Measurements from ENCODE around the gene GPBP1.

The GPBP1 gene

GRCh38 chr5:57209316-57210040 is 35.6 kb downstream of the GPBP1 start:
- peak in 1 of 51 donors; percentile 2 for DNase-seq

GRCh38 chr5:57210633-57211032 is 36.8 kb downstream of the GPBP1 start:
- DNase-seq, result no peak

DNA sequence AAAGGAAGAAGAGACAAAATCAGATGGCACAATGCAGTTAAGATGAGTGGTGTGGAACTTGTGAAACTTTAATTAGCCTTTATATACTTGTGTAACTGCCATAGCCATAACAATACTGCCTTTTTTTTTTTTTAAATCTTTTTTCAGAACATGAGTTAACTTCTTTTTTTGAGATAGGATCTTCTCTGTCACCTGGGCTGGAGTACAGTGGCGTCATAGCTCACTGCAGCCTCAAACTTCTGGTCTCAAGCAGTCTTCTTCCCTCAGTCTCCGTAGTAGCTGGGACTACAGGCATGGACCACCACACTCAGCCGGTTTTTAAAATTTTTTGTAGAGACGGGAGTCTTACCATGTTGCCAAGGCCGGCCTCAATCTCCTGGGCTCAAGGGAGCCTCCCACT is 37.2 kb downstream of the GPBP1 start:
- no peak for DNase-seq

DNA sequence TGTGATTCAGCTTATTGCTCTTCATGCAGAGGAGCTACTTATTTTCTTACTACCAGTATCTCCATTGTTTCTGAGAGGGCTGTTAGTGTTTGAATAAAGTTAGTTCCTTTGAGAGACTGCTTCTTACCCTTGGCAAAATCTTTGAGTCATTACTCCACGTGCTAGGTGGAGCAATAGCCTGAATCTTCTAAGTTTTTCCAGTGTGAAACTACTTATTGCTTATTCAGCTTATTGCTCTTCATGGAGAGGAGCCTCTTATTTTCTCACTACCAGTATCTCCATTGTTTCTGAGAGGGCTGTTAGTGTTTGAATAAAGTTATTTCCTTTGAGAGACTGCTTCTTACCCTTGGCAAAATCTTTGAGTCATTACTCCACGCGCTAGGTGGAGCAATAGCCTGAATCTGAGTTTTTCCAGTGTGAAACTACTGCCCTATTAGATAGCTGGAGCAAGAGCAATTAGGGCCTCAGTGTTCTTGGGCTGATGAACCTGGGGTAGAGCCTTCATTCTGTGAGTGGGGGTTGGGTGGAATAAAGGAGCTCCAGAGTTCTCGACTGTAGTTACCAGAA is 41.9 kb downstream of the GPBP1 start:
- no peak for DNase-seq

- DNase-seq, result no peak
Measured at GRCh38 chr5:57216714-57217113, 42.9 kb downstream of the GPBP1 start.

DNA sequence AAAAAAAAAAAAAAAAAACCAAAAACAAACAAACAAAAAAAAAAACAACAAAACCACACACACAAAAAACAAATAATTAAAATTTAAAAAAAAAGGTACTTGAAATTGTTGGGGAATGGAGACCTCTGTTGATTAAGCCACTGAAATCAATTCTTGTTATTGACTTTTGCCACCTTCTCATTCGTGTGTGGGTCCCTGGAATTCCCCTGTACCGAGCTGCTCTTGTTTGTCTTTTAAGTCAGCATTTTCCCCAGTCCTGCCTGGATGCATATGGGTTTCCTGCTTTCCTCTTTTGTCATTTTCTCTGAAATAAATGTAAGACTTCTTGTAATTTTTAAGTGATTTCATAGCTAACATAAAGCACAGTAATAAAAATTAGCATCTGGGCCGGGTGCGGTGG is 45.5 kb downstream of the GPBP1 start:
- no peak for DNase-seq

DNA sequence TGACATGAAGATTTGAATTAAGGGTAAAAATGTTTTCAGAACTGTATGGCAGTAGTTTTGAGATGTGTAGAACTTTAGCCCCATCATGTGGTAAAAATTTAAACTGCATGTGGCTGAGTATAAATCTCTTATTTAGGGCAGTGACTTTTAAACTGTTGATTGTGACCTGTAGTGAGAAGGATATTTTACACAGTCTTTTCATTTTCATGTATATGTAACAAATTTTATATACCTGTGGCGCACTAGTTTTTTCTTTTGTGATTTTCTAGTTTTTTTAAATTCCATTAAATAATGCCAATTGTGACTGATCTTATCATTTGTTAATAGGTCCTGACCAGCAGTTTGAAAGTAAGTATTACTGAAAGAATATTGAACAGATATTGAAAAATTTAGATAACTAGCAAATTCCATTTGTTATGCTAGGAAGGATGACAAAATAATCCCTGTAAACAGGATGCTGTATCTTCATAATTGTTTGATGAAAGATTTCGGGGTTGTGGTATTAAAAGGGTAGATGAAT is 47.2 kb downstream of the GPBP1 start:
- peak in 2 of 51 donors; percentile 4 to 62 for DNase-seq

- DNase-seq, result no peak
Measured at GRCh38 chr5:57225553-57225952, 51.7 kb downstream of the GPBP1 start.

GRCh38 chr5:57229313-57229712 is 55.5 kb downstream of the GPBP1 start:
- no peak for DNase-seq

- DNase-seq, result no peak
Measured at GRCh38 chr5:57231607-57232006, 57.7 kb downstream of the GPBP1 start.

DNA sequence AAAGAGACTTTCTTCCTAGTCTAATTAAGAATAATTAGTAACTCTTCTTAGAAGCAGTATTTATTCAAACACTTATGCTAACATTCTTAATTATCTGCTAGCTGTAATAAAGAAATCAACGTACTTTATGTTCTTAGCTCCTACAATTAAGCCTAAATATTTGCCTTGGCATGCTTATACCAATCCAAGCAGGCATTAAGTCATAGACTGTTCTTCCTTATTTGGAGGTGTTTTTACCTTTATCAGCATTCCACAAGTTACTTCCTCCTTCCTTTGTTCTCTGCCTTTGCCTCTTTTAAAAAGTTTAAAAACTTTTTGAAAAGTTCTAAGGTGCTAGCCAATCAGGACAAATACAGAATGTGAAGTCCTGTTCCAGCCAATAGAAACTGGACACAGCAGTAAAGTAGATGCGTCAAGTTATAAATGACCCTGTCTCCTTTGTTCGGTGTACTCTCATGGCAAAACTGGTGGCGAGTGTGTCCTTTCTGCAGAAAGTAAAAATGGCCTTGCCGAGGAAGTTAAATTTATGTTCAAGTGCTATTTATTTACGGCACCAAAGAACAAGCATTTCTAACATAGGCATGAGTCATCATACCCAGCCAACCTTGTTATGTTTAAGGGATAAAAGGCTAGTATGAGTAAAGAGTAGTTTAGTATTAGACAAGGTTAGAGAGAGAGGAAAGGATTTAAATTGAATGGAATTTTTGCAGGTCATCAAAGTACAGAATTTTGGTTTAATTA is 58.6 kb downstream of the GPBP1 start:
- DNase-seq, result no peak

DNA sequence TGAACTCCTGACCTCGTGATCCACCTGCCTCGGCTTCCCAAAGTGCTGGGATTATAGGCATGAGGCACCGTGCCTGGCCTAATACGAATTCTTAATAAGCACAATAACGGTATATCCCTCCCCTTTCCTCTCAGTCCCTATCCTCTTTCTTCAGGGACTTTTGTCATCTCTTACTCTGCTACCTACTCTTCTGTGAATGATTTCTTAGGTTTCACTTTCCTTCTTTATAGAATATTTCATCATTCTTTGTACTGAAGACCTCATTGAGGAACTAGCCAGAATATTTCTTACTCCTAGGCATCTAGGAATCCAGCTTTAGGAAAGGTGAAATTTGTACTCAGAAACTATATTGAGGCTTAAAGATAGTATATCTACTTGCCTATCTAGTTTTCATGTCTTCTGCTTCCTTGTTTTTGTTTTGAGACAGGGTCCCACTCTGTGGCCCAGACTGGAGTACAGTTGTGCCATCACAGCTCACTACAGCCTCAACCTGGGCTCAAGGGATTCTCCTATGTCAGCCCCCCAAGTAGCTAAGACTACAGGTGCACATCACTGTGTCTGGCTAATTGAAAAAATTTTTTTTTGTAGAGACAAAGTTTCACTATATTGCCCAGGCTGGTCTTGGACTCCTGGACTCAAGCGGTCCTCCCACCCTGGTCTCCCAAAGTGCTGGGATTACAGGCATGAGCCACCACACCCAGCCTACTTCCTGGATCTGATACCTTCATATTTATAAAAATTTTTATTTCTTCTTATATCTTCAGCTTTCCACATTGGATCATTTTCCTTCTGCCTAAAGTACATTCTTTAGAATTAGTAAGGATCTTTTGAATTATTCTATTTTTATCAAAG is 69.7 kb downstream of the GPBP1 start:
- DNase-seq, result no peak

DNA sequence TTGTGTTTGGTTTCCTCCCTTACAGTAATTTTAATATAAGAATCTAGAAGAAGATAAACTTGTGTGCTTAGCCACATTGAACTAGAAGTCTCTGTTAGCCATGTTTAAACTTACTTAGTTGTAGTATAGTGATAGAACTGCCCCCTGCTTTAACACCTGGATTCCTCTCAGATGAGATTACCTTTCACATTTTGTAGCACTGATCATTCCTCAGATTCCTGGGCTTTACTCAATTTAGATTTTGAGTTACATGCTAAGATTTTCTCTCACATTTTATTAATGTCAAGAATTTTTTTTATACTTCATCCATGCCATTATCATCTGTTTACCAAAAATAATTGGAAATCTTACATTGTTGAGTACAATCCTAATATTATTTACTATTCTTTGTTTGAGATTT is 70.5 kb downstream of the GPBP1 start:
- DNase-seq, result no peak

DNA sequence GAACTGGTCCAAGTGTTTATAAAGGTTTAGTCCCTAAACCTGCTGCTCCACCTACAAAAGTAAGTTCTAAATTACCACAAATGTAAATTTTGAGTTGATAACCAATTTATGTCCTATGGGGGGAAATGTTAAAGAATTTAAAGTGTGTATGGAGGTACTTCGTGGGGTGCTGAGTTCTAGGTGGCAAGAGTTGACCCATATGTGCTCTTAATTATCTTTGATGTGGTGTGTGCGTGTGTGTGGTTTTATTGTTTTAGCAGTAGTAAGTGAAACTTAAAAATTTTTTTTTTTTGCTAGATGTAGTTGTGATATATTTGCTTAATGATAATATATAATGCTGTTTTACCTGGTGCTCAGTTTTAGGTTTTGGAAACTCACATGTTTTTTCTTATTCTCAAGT is 72.6 kb downstream of the GPBP1 start:
- DNase-seq, result no peak

DNA sequence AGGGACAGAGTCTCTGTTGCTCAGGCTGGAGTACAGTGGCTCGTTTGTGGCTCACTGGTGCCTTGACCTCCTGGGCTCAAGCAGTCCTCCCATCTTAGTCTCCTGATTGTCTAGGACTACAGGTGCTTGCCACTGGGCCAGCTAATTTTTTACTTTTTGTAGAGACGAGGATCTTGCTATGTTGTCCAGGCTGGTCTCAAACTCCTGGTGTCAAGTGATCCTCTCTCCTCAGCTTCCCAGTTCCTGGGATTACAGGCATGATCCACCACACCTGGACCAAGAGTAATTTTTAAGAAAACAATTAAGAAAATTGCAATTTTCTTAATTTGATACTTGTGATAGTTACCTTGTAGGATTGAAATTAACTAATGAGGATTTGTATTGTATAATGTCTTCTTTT is 73.9 kb downstream of the GPBP1 start:
- no peak for DNase-seq

DNA sequence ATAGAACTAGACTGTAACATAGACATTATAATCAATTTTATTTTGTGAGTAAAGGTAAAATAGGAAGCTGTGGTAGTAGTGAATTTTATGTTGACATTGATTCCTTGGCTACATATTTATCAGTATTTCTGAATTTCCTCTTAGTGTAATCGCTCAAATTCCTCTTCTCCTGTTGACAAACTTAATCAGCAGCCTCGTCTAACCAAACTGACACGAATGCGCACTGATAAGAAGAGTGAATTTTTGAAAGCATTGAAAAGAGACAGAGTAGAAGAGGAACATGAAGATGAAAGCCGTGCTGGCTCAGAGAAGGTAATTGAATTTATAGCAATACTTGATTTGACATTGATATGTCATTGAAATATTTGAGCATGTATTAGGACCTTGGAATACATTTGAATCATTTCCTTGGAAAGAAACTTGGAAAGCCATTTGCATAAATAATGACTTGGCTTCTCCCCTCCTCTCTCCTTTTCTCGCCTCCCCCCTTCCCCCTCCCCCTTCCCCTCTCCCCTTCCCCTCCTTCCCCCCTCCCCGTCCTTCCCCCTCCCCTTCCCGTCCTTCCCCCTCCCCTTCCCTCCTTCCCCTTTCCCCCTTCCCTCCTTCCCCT is 75.5 kb downstream of the GPBP1 start:
- DNase-seq, result no peak

DNA sequence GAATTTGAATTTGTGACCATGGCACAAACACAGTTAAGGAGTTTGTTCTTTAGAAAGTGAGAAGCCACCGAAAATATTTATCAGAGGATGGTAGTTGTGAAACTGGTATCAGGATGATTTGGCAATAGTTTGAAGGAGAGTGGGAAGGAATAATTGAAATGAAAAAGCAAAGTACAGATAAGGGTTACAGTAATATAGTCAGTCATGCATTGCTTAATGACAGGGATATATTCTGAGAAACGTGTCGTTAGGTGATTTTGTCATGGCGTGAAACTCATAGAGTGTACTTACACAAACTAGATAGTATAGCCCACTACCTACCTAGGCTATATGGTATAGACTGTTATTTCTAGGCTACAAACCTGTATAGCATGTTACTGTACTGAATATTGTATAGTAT is 84.2 kb downstream of the GPBP1 start:
- no peak for DNase-seq

DNA sequence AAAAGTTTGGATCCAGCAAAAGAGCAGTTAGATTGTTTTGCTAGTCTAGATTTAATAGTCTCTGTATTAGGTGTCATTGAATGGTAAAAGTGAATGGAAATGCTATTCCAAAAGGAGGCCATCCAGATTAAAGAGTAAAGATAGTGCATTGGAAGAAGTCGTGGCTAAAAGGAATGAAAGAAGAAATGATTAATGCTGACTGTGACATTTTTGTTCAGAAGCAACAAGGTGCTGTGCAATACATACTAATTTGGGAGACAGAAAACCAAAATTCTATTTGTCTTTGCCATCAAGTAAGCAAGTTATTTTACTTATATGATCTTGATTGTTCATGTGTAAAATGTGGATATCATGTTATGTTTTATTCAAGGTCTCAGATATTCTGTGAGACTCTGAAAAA is 85.1 kb downstream of the GPBP1 start:
- no peak for DNase-seq

DNA sequence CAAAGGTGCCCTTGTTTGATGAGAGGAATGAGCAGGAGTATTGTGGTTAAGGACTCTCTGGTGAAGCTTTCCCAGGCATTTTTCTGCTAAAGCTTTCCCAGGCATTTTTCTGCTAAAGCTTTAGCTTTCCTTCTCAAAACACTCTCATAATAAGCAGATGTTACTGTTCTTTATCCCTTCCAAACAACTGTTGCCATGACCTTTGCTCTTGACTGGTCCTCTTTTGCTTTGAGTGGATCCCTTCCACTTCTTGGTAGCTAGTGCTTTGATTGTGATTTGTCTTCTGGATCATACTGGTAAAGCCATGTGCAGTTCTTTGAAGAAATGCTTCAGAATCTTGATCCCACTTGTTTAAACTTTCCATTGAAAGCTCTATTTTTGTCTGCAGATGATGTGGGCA is 85.8 kb downstream of the GPBP1 start:
- DNase-seq, result no peak

DNA sequence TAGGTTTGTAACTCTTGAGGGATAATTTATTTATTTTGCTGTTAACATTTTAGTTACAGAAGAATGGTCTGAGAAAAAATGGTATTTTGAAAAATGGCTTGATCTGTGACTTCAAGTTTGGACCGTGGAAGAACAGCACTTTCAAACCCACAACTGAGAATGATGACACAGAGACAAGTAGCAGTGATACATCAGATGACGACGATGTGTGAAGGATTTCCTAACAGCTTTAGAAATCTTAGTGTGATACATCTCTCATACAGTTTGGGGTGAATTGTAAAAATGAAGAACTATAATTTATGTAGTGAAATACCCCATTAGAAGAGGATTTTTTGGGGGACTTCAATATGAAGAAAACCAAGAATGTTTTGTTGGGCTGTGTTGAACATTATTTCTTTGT is 88.7 kb downstream of the GPBP1 start:
- DNase-seq, result no peak

- DNase-seq, result no peak
Measured at GRCh38 chr5:57267805-57268204, 93.9 kb downstream of the GPBP1 start.

Data from hypothalamus (tissue), 51 donors.